HG03521 (cell line): ENCODE data around the gene NCCRP1.

Source experiments
- ATAC-seq: cut with Tn5 transposase; IDR thresholded peaks from one replicate; pipeline ENCODE4 v1.9.1; 2021; ENCODE audit warnings: mild to moderate bottlenecking, moderate library complexity; ENCODE audit not compliant: unreplicated experiment

The NCCRP1 gene

GRCh38 chr19:39164289-39164688 lies 32.5 kb upstream of the NCCRP1 start:
- no peak for ATAC-seq

DNA sequence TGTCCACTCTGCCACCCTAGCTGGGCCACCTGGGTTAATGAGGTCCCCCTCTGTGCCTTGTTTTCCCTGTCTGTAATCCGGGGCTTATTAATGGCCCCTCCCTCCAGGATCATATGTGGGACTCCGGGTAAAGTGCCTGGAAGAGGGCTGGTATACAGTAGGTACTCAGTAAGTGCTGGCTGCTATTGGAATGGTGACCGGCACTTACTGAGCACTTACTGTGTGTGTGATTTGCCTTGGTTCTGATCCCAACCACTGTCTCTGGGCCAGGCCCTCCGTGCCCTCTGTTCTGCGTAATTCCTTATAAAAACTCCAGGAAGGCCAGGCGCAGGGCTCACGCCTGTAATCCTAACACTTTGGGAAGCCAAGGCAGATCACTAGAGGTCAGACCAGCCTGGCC lies 30.9 kb upstream of the NCCRP1 start:
- no peak for ATAC-seq

- ATAC-seq = no peak
Measured at GRCh38 chr19:39166571-39167391, 30.0 kb upstream of the NCCRP1 start.

DNA sequence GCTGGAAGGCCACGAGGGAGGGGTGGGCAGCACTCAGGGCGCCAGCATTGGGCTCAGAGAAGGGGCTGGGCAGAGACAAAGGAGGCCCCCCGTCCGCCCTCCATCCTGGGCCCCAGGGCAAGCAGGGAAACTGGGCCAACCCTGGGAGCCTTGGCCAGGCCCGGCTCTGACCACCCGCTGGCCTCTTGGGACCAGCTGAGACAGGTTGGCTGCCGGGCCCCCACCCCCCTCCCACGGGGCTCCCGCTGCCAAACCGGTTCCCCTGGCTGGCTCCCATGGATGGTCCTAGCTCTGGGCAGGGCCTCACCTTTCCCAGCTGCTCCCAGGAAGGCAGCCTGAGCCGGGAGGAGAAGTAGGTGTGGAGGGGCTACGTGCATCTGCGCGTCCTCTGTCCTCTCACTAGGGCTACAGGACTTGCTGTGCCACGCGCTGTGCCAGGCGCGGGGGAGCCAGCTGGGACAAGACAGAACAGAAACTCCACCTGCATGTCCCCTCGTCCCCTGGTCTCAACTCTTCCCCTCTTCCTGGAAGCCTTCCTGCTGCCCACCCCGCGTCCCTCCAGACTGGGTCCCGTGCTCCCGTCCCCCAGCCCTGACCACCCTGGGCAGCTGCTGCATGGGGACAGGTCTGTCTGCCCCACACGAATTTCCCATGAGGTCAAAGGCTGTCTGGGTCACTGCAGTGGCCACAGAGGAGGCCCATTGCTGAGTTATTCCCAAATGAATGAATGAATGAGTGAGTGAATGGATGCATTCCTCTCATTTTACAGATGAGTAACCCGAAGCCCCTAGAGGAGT lies 29.1 kb upstream of the NCCRP1 start:
- ATAC-seq = no peak

- ATAC-seq = no peak
Measured at GRCh38 chr19:39168258-39169142, 28.3 kb upstream of the NCCRP1 start.

GRCh38 chr19:39169143-39169810 lies 27.5 kb upstream of the NCCRP1 start:
- ATAC-seq = no peak

GRCh38 chr19:39170386-39171231 lies 26.2 kb upstream of the NCCRP1 start:
- ATAC-seq = no peak

- no peak for ATAC-seq
Measured at GRCh38 chr19:39171479-39172465, 25.0 kb upstream of the NCCRP1 start.

DNA sequence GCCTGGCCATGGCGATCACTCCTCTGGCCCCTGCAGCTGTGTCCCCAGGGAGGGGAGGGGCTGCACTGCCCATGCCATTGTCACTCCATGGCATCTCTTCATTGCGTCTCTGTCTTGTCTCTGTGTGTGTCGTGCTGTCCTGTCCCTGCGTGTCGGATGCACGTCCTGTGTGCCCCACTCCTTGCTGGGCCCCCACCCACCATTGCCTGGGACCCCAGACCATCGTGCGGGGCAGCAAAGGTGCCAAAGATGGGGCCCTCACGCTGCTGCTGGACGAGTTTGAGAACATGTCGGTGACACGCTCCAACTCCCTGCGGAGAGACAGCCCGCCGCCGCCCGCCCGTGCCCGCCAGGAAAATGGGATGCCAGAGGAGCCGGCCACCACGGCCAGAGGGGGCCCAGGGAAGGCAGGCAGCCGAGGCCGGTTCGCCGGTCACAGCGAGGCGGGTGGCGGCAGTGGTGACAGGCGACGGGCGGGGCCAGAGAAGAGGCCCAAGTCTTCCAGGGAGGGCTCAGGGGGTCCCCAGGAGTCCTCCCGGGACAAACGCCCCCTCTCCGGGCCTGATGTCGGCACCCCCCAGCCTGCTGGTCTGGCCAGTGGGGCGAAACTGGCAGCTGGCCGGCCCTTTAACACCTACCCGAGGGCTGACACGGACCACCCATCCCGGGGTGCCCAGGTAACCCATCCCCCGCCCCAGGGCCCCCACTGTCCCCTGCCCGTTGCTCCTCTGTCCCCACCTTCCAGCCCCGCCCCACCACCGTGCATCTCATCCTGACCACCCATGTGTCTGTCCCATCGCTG lies 23.9 kb upstream of the NCCRP1 start:
- ATAC-seq = no peak

DNA sequence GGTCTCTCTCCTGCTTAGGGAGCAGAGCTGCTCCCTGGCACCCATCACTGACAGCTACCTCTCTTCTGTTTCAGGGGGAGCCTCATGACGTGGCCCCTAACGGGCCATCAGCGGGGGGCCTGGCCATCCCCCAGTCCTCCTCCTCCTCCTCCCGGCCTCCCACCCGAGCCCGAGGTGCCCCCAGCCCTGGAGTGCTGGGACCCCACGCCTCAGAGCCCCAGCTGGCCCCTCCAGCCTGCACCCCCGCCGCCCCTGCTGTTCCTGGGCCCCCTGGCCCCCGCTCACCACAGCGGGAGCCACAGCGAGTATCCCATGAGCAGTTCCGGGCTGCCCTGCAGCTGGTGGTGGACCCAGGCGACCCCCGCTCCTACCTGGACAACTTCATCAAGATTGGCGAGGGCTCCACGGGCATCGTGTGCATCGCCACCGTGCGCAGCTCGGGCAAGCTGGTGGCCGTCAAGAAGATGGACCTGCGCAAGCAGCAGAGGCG lies 23.2 kb upstream of the NCCRP1 start:
- ATAC-seq = no peak

GRCh38 chr19:39174142-39174541 lies 22.6 kb upstream of the NCCRP1 start:
- ATAC-seq = no peak

DNA sequence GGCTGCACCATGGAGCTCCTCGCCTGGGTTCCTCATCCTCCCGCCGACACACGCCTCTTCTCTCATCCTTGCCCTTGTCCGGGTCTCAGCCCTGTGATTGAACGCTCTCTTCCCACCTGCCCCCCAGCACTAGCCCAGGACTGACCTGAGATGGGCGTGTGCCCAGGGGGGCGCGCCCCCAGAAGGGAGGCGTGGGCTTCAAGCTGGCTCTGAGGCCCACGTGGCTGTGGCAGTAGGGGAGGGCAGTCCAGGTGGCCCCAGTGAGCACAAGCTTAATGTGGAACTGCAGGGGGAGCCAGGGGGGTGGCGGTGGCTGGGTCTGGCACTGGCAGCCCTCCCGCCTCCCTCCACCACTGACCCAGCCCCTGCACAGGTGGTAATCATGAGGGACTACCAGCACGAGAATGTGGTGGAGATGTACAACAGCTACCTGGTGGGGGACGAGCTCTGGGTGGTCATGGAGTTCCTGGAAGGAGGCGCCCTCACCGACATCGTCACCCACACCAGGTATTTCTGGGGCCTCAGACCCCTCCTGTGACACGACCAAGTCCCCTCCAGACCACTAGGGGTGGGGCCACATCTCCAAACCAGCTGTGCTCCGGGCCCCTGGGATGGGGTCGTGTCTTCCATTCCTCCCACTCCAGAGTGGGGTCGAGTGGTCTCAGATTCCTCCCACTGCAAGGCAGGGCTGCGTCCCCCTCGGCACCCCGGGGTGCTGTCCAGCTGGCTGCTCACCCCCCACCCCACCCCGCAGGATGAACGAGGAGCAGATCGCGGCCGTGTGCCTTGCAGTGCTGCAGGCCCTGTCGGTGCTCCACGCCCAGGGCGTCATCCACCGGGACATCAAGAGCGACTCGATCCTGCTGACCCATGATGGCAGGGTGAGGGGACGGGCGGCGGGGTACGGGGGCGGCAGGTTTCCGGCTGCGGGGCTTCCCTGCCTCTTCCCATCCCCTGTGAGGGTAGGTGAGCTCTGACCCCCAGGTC lies 21.9 kb upstream of the NCCRP1 start:
- no peak for ATAC-seq

DNA sequence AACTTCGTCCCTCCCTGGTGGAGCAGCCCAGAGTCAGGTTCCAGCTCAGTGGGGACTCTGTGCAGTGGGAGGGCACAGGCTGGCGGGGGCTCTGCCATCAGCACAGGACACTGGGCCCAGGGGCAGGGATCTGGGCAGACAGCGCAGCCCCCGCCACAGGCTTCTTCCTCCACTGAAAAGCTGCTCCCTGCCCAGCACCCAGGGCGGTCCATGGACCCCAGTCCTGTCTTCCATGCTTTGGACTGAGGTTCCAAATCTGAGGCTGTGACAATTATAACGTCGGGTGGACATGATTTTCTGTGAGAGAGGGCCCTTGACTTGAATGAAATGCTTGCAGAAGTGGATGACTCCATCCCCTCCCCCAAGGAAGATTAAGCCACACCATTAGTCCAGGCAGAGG lies 21.2 kb upstream of the NCCRP1 start:
- no peak for ATAC-seq

GRCh38 chr19:39177110-39177699 lies 19.6 kb upstream of the NCCRP1 start:
- no peak for ATAC-seq

- ATAC-seq = no peak
Measured at GRCh38 chr19:39177736-39178135, 19.0 kb upstream of the NCCRP1 start.
